GM12878 (cell line): Measurements from ENCODE around the gene LIFR. TPM values are rescaled to one million over a fixed set of nuclear protein-coding genes. Genes with fewer than 3 reads are reported as not detected.

Source experiments
- ATAC-seq: fragments of 200-7000 bp; cut with Tn5 transposase; 3 replicates; pipeline ENCODE4 v1.9.1; 2020; ENCODE audit warnings: mild to moderate bottlenecking, moderate library complexity
- BruUV-seq: library from RNA; stranded (reverse); fragments of 400-500 nt; replicated peaks from 2 replicates; lab custom pipeline; 2021; lab: Mats Ljungman, UMichigan
- CTCF ChIA-PET: fragments of 300-600 bp; sonication (Branson Sonifier 250); formaldehyde crosslinking; extraction: SDS; loops from one replicate; lab custom pipeline; 2021; ENCODE audit warnings: inconsistent platforms; lab: Yijun Ruan, JAX
- POLR2A ChIA-PET: fragments of 350-600 bp; formaldehyde crosslinking; extraction: SDS; loops from one replicate; lab custom pipeline; 2021; ENCODE audit warnings: inconsistent platforms; lab: Charles Lee
- RAD21 ChIA-PET: fragments of 300-600 bp; sonication (Branson Sonifier 250); formaldehyde crosslinking; loops from one replicate; lab custom pipeline; 2023; ENCODE audit warnings: antibody characterized with exemption; ENCODE audit not compliant: unreplicated experiment; lab: Charles Lee
- SMC1A ChIA-PET: fragments of 300-600 bp; sonication (Branson Sonifier 250); formaldehyde crosslinking; loops from one replicate; lab custom pipeline; 2023; ENCODE audit not compliant: unreplicated experiment, uncharacterized antibody; lab: Charles Lee
- DNase-seq: peaks from one replicate; pipeline ENCODE4 v3.0.0-alpha.2; 2011; ENCODE audit warnings: low read depth, low spot score
- FAIRE-seq: peaks from 3 replicates; lab custom pipeline; 2011; peaks lifted over from hg19 to GRCh38; lab: Jason Lieb, UNC
- H2AFZ ChIP-seq: 2 replicates; pipeline ENCODE4 v1.6.0; 2011; ENCODE audit warnings: low read depth, low read length, control low read depth; ENCODE audit not compliant: control insufficient read depth
- H3K27ac ChIP-seq: 2 replicates; pipeline ENCODE4 v1.5.1; 2011; ENCODE audit warnings: control low read depth; ENCODE audit not compliant: control insufficient read depth, insufficient read depth
- H3K27me3 ChIP-seq, 2 experiments: replicated peaks in 1 of 2; 2 replicates each; pipeline versions ENCODE4 v1.6.0 to v1.6.1; 2011; ENCODE audit warnings: low read length in 1 of 2; ENCODE audit not compliant: control insufficient read depth in 2 of 2, insufficient read depth in 2 of 2
- H3K36me3 ChIP-seq, 2 experiments: 2 replicates each; pipeline ENCODE4 v1.5.1; 2011; ENCODE audit warnings: low read length in 1 of 2; ENCODE audit not compliant: control insufficient read depth in 2 of 2, insufficient read depth in 2 of 2
- H3K4me1 ChIP-seq: 2 replicates; pipeline ENCODE4 v1.6.1; 2011; ENCODE audit warnings: mild to moderate bottlenecking, low read length, moderate library complexity, mixed read lengths; ENCODE audit not compliant: control insufficient read depth, insufficient read depth
- H3K4me2 ChIP-seq: 2 replicates; pipeline ENCODE4 v1.6.0; 2011; ENCODE audit warnings: control low read depth; ENCODE audit not compliant: control insufficient read depth, insufficient read depth
- H3K4me3 ChIP-seq: fragments of 200-600 bp; sonication (generic); 2 replicates; pipeline ENCODE4 v1.5.1; 2016
- H3K79me2 ChIP-seq: 2 replicates; pipeline ENCODE4 v1.6.0; 2011; ENCODE audit warnings: low read length; ENCODE audit not compliant: control insufficient read depth, insufficient read depth
- H3K9ac ChIP-seq: 2 replicates; pipeline ENCODE4 v1.8.0; 2011; ENCODE audit warnings: low read length, control low read depth, mixed read lengths; ENCODE audit not compliant: control insufficient read depth, insufficient read depth
- H3K9me3 ChIP-seq: replicated peaks from 3 replicates; pipeline ENCODE4 v1.5.1; 2011; ENCODE audit warnings: mild to moderate bottlenecking, low read length; ENCODE audit not compliant: control insufficient read depth, insufficient read depth
- H4K20me1 ChIP-seq: 2 replicates; pipeline ENCODE4 v1.6.0; 2011; ENCODE audit not compliant: control insufficient read depth, insufficient read depth
- ASH2L ChIP-seq: fragments of 300-600, 200-600 bp; sonication (generic); IDR thresholded peaks from 2 replicates; pipeline ENCODE4 v1.6.1; 2017; ENCODE audit warnings: low read depth, mild to moderate bottlenecking, borderline replicate concordance
- BRCA1 ChIP-seq: IDR thresholded peaks from 2 replicates; pipeline ENCODE4 v1.6.1; 2011; ENCODE audit warnings: low read depth, low read length, improper control_type of control experiment
- CHD4 ChIP-seq: fragments of 200-600 bp; sonication (generic); IDR thresholded peaks from 2 replicates; pipeline ENCODE4 v1.6.1; 2016; ENCODE audit warnings: mild to moderate bottlenecking
- HDGF ChIP-seq: fragments of 450-650 bp; IDR thresholded peaks from 2 replicates; pipeline ENCODE4 v1.6.1; 2016; ENCODE audit warnings: antibody characterized with exemption
- JUNB ChIP-seq: IDR thresholded peaks from 2 replicates; pipeline ENCODE4 v1.6.1; 2016; ENCODE audit warnings: antibody characterized with exemption, mild to moderate bottlenecking
- JUND ChIP-seq: IDR thresholded peaks from 2 replicates; pipeline ENCODE4 v1.6.1; 2012; ENCODE audit warnings: low read depth, mild to moderate bottlenecking, low read length, improper control_type of control experiment, moderate library complexity
- NFIC ChIP-seq: IDR thresholded peaks from 2 replicates; pipeline ENCODE4 v1.6.1; 2012; ENCODE audit warnings: low read depth, mild to moderate bottlenecking, inconsistent platforms, low read length, moderate library complexity
- SMAD1 ChIP-seq: fragments of 450-650 bp; IDR thresholded peaks from 2 replicates; pipeline ENCODE4 v1.6.1; 2018; ENCODE audit warnings: mild to moderate bottlenecking, low read depth; ENCODE audit not compliant: partially characterized antibody
- SMC3 ChIP-seq: IDR thresholded peaks from 2 replicates; pipeline ENCODE4 v1.6.1; 2011; ENCODE audit warnings: low read length, improper control_type of control experiment, borderline replicate concordance
- SUZ12 ChIP-seq: fragments of 200-600 bp; sonication (generic); IDR thresholded peaks from one replicate; pipeline ENCODE4 v1.6.1; 2018; ENCODE audit warnings: antibody characterized with exemption, mild to moderate bottlenecking; ENCODE audit not compliant: unreplicated experiment
- TCF3 ChIP-seq: IDR thresholded peaks from 2 replicates; pipeline ENCODE4 v1.6.1; 2012; ENCODE audit warnings: low read depth, mild to moderate bottlenecking, low read length, borderline replicate concordance; ENCODE audit not compliant: insufficient read depth
- USF2 ChIP-seq: IDR thresholded peaks from 2 replicates; pipeline ENCODE4 v1.6.1; 2011; ENCODE audit warnings: low read depth, low read length, improper control_type of control experiment, borderline replicate concordance
- YY1 ChIP-seq: IDR thresholded peaks from 2 replicates; pipeline ENCODE4 v1.6.1; 2011; ENCODE audit warnings: low read depth, mild to moderate bottlenecking, low read length
- ZNF207 ChIP-seq: fragments of 450-650 bp; IDR thresholded peaks from 2 replicates; pipeline ENCODE4 v1.6.1; 2014; ENCODE audit warnings: antibody characterized with exemption, mild to moderate bottlenecking, borderline replicate concordance
- WGBS: methylation state at CpG from one replicate; pipeline ENCODE4 v1.1.6; 2016; ENCODE audit warnings: low lambda C conversion rate; ENCODE audit not compliant: insufficient replicate concordance, insufficient coverage; ENCODE audit errors: missing lambda C conversion rate; 5-methylcytosine and 5-hydroxymethylcytosine counted together
- in situ Hi-C: fragments of 300-500 bp; cut with MboI; formaldehyde crosslinking; loops from 9 replicates; pipeline ENCODE4 v1.14.3; 2018; ENCODE audit warnings: mixed read lengths
- intact Hi-C: fragments of 100-400 bp; cut with micrococcal nuclease; formaldehyde crosslinking; loops from one replicate; pipeline ENCODE4 v1.14.2; 2022; ENCODE audit not compliant: unreplicated experiment
- polyA plus RNA-seq, 11 experiments: library from polyadenylated mRNA; depleted of rRNA in 4 of 11; unstranded in 6 of 11; stranded (reverse) in 5 of 11; fragments of >200 nt; fragmentation: Nextera tagmentation in 4 of 11; fragmentation: Illumina TruSeq in 1 of 11; extraction: Ambion mirVana in 4 of 11; extraction: Trizol in 1 of 11; gene quantifications; 1 replicate in 1 of 11; 2 replicates in 10 of 11; pipeline versions ENCODE4 v1.2.1 to v1.2.3, GENCODE V29; 2011 to 2016; ENCODE audit warnings: inconsistent platforms in 2 of 11, missing spikeins in 2 of 11, low read depth in 1 of 11
- total RNA-seq, 4 experiments: library from RNA; depleted of rRNA in 3 of 4; stranded (reverse); fragments of >200 nt in 3 of 4; fragmentation: Illumina TruSeq in 1 of 4; extraction: Trizol in 1 of 4; gene quantifications; 2 replicates each; pipeline versions ENCODE4 v1.2.1 to v1.2.3, GENCODE V29; 2013 to 2021

Gene LIFR
- total and polyA plus RNA-seq, 10 of the 15 experiments (the other 5 are each of a cell fraction or from before 2014, with no cell fraction given) = 0.10 TPM; not detected in 9

DNA sequence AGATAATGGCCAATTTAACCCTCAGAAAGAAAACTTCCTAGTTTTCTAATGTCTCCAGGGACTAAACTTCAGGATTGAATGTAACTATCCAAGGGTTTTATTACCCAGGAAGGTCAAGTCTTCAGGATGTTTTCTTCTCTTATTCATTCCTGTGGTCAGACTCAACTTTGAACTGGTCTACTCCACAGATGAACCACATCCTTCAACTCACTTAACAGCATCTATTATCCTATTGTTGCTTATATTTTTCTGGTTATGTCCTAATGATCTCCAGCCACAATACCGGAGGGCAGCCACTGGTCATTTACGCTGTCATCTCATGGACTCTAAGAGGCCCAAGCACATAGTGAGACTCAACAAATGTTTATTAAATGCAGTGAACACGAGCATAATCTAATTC lies 47.2 kb upstream of the LIFR start:
- CTCF ChIA-PET = no interaction called here
- Histone ChIP-seq H3K4me1 (no peaks in the 10 kb centered on the region), H3K79me2 (no peaks in the 10 kb centered on the region), H3K27ac (no peak overlapping the region), H3K4me2 (no peak overlapping the region), H2AFZ (no peak overlapping the region), H3K36me3 (no peaks in the 10 kb centered on the region), H3K4me3 (no peak overlapping the region), H4K20me1 (no peaks in the 10 kb centered on the region), H3K27me3 (no peaks in the 10 kb centered on the region), H3K9ac (no peak overlapping the region), H3K9me3 (no peaks in the 10 kb centered on the region)
- TF ChIP-seq SMC3 = no peak
- no peak for TF ChIP-seq CHD4
- no peak for TF ChIP-seq TCF3
- TF ChIP-seq NFIC = no peak
- TF ChIP-seq HDGF = no peak
- no peak for TF ChIP-seq BRCA1
- TF ChIP-seq USF2 = no peak
- no peak for TF ChIP-seq ZNF207
- TF ChIP-seq YY1 = no peak
- no peak for TF ChIP-seq JUND
- TF ChIP-seq JUNB = no peak
- TF ChIP-seq SMAD1 = no peak
- no peak for TF ChIP-seq ASH2L
- no peak for TF ChIP-seq SUZ12
- WGBS = 48% methylated on average over 3 of the region's 3 CpGs
- POLR2A ChIA-PET = no interaction called here
- intact Hi-C loops = no loop called here
- RAD21 ChIA-PET = no interaction called here
- no peak for ATAC-seq
- no peak for DNase-seq
- no peak for FAIRE-seq
- no TSS peak for BruUV-seq
- in situ Hi-C loops = no loop called here
- SMC1A ChIA-PET = no interaction called here
